Measurements from ENCODE around the gene NOVA1.

- no peak for TF ChIP-seq EZH2phosphoT487 (IDR thresholded peaks at IDR 0.05; ENCODE audit: insufficient read depth, low read depth)
- no peak for TF ChIP-seq EZH2 (IDR thresholded peaks at IDR 0.05; ENCODE audit: insufficient read depth, poor library complexity, severe bottlenecking)
Measured at GRCh38 chr14:26554069-26554772, 43.6 kb downstream of the NOVA1 start.
